DOHH2 (cell line): ENCODE data around the gene MPP4.

Source experiments
- H3F3A ChIP-seq: fragments of 200-600 bp; sonication (generic), shearing (Covaris generic); 2 replicates; pipeline ENCODE4 v1.6.0; 2016; ENCODE audit warnings: antibody characterized with exemption, mild to moderate bottlenecking; ENCODE audit not compliant: control insufficient read depth, insufficient read depth
- H3K27ac ChIP-seq: fragments of 200-600 bp; sonication (generic); 2 replicates; pipeline ENCODE4 v1.5.1; 2014; ENCODE audit warnings: low read depth, mild to moderate bottlenecking, low read length, moderate library complexity
- H3K27me3 ChIP-seq: fragments of 200-600 bp; sonication (generic); 2 replicates; pipeline ENCODE4 v1.6.1; 2014; ENCODE audit warnings: mild to moderate bottlenecking, low read length, mixed read lengths; ENCODE audit not compliant: control insufficient read depth
- H3K36me3 ChIP-seq: fragments of 200-600 bp; sonication (generic); 2 replicates; pipeline ENCODE4 v1.6.1; 2014; ENCODE audit warnings: mild to moderate bottlenecking, low read length, moderate library complexity, mixed read lengths; ENCODE audit not compliant: control insufficient read depth
- H3K4me1 ChIP-seq: fragments of 200-600 bp; sonication (generic); 2 replicates; pipeline ENCODE4 v1.6.1; 2014; ENCODE audit warnings: mild to moderate bottlenecking, low read length, mixed read lengths; ENCODE audit not compliant: control insufficient read depth
- H3K4me2 ChIP-seq: fragments of 200-600 bp; sonication (generic); 2 replicates; pipeline ENCODE4 v1.6.0; 2014; ENCODE audit warnings: mild to moderate bottlenecking, low read length, moderate library complexity
- H3K4me3 ChIP-seq: fragments of 200-600 bp; sonication (generic); 2 replicates; pipeline ENCODE4 v1.5.1; 2014; ENCODE audit warnings: mild to moderate bottlenecking, low read length, mixed read lengths
- H3K79me2 ChIP-seq: fragments of 200-600 bp; sonication (generic); 2 replicates; pipeline ENCODE4 v1.6.1; 2014; ENCODE audit warnings: mild to moderate bottlenecking, low read length, mixed read lengths; ENCODE audit not compliant: control insufficient read depth
- H3K9me2 ChIP-seq: fragments of 200-600 bp; sonication (generic); replicated peaks from 2 replicates; pipeline ENCODE4 v1.6.1; 2014; ENCODE audit warnings: mild to moderate bottlenecking, low read length, mixed read lengths; ENCODE audit not compliant: control insufficient read depth
- H3K9me3 ChIP-seq: fragments of 200-600 bp; sonication (generic); 2 replicates; pipeline ENCODE4 v1.6.1; 2014; ENCODE audit warnings: antibody characterized with exemption, low read length, mixed read lengths; ENCODE audit not compliant: control insufficient read depth, insufficient read depth
- H4K20me1 ChIP-seq: fragments of 200-600 bp; sonication (generic); 2 replicates; pipeline ENCODE4 v1.6.0; 2014; ENCODE audit warnings: low read depth, mild to moderate bottlenecking, antibody characterized with exemption, low read length, moderate library complexity; ENCODE audit not compliant: control insufficient read depth, insufficient read depth
- EZH2phosphoT487 ChIP-seq: fragments of 200-600 bp; sonication (generic); IDR thresholded peaks from 2 replicates; pipeline ENCODE4 v1.6.1; 2017; ENCODE audit warnings: borderline replicate concordance, mild to moderate bottlenecking, antibody characterized with exemption, low read length, moderate library complexity, mixed read lengths
- TF ChIP-seq, protein P1 (sequence below): fragments of 200-600 bp; sonication (generic); IDR thresholded peaks from one replicate; pipeline ENCODE4 v1.5.1; 2014; ENCODE audit warnings: antibody characterized with exemption, mild to moderate bottlenecking, low read depth, low read length; ENCODE audit not compliant: poor library complexity, severe bottlenecking

The MPP4 gene

DNA sequence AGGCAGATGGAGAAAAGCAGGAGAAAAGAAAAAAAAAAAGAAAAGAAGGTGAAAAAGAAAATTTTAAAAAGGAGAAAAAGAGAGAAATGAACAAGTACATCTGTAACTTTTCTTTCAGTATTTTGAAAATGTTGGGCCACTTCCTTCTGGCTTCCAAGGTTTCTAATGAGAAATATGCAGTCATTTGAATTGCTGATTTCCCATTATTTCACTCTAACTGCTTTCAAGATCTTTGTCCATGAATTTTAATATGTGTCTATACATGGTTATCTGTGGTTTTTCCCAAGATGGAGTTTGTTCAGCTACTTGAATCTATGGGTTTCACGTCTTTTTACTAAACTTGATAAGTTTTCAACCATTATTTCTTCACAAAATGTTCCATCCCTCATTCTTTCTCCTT lies 14.3 kb upstream of the MPP4 start:
- Histone ChIP-seq H3K27me3 (no peaks in the 10 kb centered on the region), H3K4me3 (no peak overlapping the region), H3F3A (no peaks in the 10 kb centered on the region), H3K4me2 (no peak overlapping the region), H3K4me1 (no peaks in the 10 kb centered on the region), H3K9me2 (no peaks in the 10 kb centered on the region), H3K27ac (no peak overlapping the region), H3K9me3 (no peaks in the 10 kb centered on the region), H4K20me1 (no peaks in the 10 kb centered on the region), H3K36me3 (no peaks in the 10 kb centered on the region), H3K79me2 (no peaks in the 10 kb centered on the region)
- TF ChIP-seq, protein P1, sequence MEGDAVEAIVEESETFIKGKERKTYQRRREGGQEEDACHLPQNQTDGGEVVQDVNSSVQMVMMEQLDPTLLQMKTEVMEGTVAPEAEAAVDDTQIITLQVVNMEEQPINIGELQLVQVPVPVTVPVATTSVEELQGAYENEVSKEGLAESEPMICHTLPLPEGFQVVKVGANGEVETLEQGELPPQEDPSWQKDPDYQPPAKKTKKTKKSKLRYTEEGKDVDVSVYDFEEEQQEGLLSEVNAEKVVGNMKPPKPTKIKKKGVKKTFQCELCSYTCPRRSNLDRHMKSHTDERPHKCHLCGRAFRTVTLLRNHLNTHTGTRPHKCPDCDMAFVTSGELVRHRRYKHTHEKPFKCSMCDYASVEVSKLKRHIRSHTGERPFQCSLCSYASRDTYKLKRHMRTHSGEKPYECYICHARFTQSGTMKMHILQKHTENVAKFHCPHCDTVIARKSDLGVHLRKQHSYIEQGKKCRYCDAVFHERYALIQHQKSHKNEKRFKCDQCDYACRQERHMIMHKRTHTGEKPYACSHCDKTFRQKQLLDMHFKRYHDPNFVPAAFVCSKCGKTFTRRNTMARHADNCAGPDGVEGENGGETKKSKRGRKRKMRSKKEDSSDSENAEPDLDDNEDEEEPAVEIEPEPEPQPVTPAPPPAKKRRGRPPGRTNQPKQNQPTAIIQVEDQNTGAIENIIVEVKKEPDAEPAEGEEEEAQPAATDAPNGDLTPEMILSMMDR: no peak
- no peak for TF ChIP-seq EZH2phosphoT487

DNA sequence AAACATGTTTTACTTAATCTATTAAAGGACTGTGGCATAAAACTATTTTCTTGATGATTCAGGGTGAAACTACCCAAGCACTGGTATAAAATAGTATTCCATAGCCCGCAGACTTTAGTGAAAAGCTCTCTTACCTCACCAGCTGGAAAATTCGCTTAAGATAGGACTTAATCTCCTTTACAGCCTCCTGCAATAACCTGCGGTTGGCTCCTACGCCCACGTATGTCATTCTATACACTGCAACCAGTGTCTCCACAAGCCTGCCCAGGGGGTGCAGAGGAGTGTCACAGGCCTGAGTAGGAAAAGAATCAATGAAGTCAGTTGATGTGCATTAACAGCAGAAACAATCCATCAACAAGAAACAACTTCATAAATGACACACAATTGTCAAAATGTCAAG lies 11.3 kb upstream of the MPP4 start:
- no peak for TF ChIP-seq EZH2phosphoT487
- TF ChIP-seq, protein P1: no peak
- Histone ChIP-seq H3K27ac (no peak overlapping the region), H3K9me3 (no peaks in the 10 kb centered on the region), H3K4me2 (no peak overlapping the region), H3K4me3 (no peak overlapping the region), H3F3A (no peaks in the 10 kb centered on the region), H4K20me1 (no peaks in the 10 kb centered on the region), H3K36me3 (no peaks in the 10 kb centered on the region), H3K9me2 (no peaks in the 10 kb centered on the region), H3K79me2 (no peaks in the 10 kb centered on the region), H3K27me3 (no peaks in the 10 kb centered on the region), H3K4me1 (no peaks in the 10 kb centered on the region)

GRCh38 chr2:201709049-201709448 lies 10.6 kb upstream of the MPP4 start:
- Histone ChIP-seq H3F3A (no peaks in the 10 kb centered on the region), H3K27me3 (no peaks in the 10 kb centered on the region), H3K9me3 (no peaks in the 10 kb centered on the region), H3K36me3 (no peaks in the 10 kb centered on the region), H3K4me2 (no peak overlapping the region), H3K79me2 (no peaks in the 10 kb centered on the region), H3K4me3 (no peak overlapping the region), H3K4me1 (no peaks in the 10 kb centered on the region), H4K20me1 (no peaks in the 10 kb centered on the region), H3K27ac (no peak overlapping the region), H3K9me2 (no peaks in the 10 kb centered on the region)
- no peak for TF ChIP-seq EZH2phosphoT487
- TF ChIP-seq, protein P1: no peak

GRCh38 chr2:201707753-201708152 lies 9.3 kb upstream of the MPP4 start:
- Histone ChIP-seq H3K4me3 (no peak overlapping the region), H3K36me3 (no peaks in the 10 kb centered on the region), H3K27me3 (no peaks in the 10 kb centered on the region), H3K4me2 (no peak overlapping the region), H3F3A (no peaks in the 10 kb centered on the region), H4K20me1 (no peaks in the 10 kb centered on the region), H3K4me1 (no peaks in the 10 kb centered on the region), H3K27ac (no peak overlapping the region), H3K79me2 (no peaks in the 10 kb centered on the region), H3K9me2 (no peaks in the 10 kb centered on the region), H3K9me3 (no peaks in the 10 kb centered on the region)
- TF ChIP-seq EZH2phosphoT487: no peak
- TF ChIP-seq, protein P1: no peak
